Transverse colon (tissue), 4 donors: ENCODE measurements around the gene AOPEP. TPM values are rescaled to one million over a fixed set of nuclear protein-coding genes. Genes with fewer than 3 reads are reported as not detected.

ENCODE experiments used
- DNase-seq: peaks from one replicate; pipeline ENCODE4 v3.0.0-alpha.2; 2019
- H3K27ac ChIP-seq, 4 donors: fragments of 200-600 bp; sonication (generic); 2 replicates each; pipeline ENCODE4 v1.5.1; 2016 to 2018; ENCODE audit warnings: inconsistent platforms in 4 of 4
- H3K27me3 ChIP-seq: fragments of 200-600 bp; sonication (generic); 2 replicates; pipeline ENCODE4 v1.5.1; 2017; ENCODE audit warnings: inconsistent platforms
- H3K36me3 ChIP-seq, 4 donors: fragments of 200-600 bp; sonication (generic); 2 replicates each; pipeline ENCODE4 v1.5.1; 2017 to 2019; ENCODE audit warnings: inconsistent platforms in 4 of 4
- H3K4me1 ChIP-seq, 4 donors: fragments of 200-600 bp; sonication (generic); 2 replicates each; pipeline ENCODE4 v1.5.1; 2017 to 2020; ENCODE audit warnings: inconsistent platforms in 4 of 4
- H3K4me3 ChIP-seq, 4 donors: fragments of 200-600 bp; sonication (generic); 1 replicate in 1 of 4; 2 replicates in 3 of 4; pipeline versions ENCODE4 v1.5.1 to v1.6.1; 2017 to 2019; ENCODE audit warnings: inconsistent platforms in 4 of 4
- H3K9me3 ChIP-seq, 2 donors: fragments of 200-600 bp; sonication (generic); 2 replicates each; pipeline ENCODE4 v1.5.1; 2017 to 2019; ENCODE audit warnings: inconsistent platforms in 2 of 2
- CTCF ChIP-seq, 5 experiments: fragments of 200-600 bp in 3 of 5; fragments of 450-650 bp in 2 of 5; sonication (generic) in 3 of 5; IDR thresholded peaks; 1 replicate in 2 of 5; 2 replicates in 3 of 5; pipeline ENCODE4 v1.5.1; 2016 to 2017; ENCODE audit warnings: antibody characterized with exemption in 5 of 5, inconsistent platforms in 3 of 5, mild to moderate bottlenecking in 2 of 5, moderate library complexity in 1 of 5
- EP300 ChIP-seq: sonication (generic); formaldehyde crosslinking; IDR thresholded peaks from one replicate; pipeline ENCODE4 v1.6.1; 2017; ENCODE audit warnings: antibody characterized with exemption, low read depth
- POLR2A ChIP-seq: fragments of 450-650 bp; IDR thresholded peaks from one replicate; pipeline ENCODE4 v1.6.1; 2016; ENCODE audit warnings: antibody characterized with exemption, mild to moderate bottlenecking, moderate library complexity
- POLR2AphosphoS5 ChIP-seq, 3 donors: sonication (generic); formaldehyde crosslinking; IDR thresholded peaks; one replicate each; pipeline ENCODE4 v1.6.1; 2016; ENCODE audit warnings: antibody characterized with exemption in 3 of 3
- WGBS, 2 donors: methylation state at CpG; one replicate each; pipeline ENCODE4 v1.1.5; 2018; ENCODE audit warnings: low coverage in 1 of 2; 5-methylcytosine and 5-hydroxymethylcytosine counted together
- in situ Hi-C, 4 donors: fragments of 200-750 bp; cut with MboI; loops; one replicate each; pipeline versions ENCODE4 v1.15.0 to v1.15.1; 2017; ENCODE audit warnings: low sequenced_read_pairs in 3 of 4, low pct_ligation_motif_present in 1 of 4, low pct_unique_long_range_greater_than_20kb in 1 of 4
- intact Hi-C: fragments of 100-400 bp; cut with DNase I; formaldehyde crosslinking; loops from one replicate; pipeline ENCODE4 v1.15.1; 2023; ENCODE audit warnings: low total_unique reads
- total RNA-seq, 4 donors: library from RNA; depleted of rRNA; stranded (reverse); fragments of >200 nt; gene quantifications; one replicate each; pipeline ENCODE4 v1.1.0, GENCODE V29; 2016

AOPEP gene
- total RNA-seq, 4 donors from 2014 or later, result 53.0 to 129 (median 92.7) TPM

DNA sequence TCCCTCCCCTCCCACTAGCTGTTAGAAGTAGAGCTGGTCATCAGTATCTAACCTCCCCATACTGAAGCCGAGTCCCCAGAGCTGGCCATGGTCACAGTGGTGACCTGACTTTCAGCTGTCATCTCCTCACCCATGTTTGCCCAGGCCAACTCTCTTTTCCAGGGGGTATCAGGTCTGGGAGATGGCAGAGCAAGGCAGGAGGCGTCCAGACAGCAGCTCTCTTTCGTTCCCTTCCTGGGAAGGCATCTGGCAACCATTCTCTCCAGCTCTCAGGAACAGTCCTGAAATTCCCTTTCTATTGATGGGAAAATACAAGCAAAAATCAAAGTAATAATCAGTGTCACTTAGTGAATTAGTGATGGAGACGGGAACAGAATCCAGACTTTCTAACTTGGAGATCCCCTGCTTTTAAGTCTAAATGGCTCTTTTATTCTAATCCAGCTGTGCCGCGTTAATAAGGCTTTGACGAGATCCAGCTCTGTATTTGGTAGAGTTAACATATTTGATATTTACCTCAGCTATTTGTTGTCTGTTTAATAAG, 21.3 kb upstream of the AOPEP start:
- in situ Hi-C loops (no loop called here), intact Hi-C loops (no loop called here)
- Histone ChIP-seq H3K9me3 (no peaks in the 10 kb centered on the region), H3K27ac (no peak overlapping the region), H3K36me3 (no peaks in the 10 kb centered on the region), H3K4me1 (no peaks in the 10 kb centered on the region), H3K4me3 (no peak overlapping the region), H3K27me3 (no peaks in the 10 kb centered on the region)
- no peak for DNase-seq
- no peak for TF ChIP-seq POLR2AphosphoS5 (IDR thresholded peaks at IDR 0.05)
- TF ChIP-seq EP300, result no peak
- TF ChIP-seq CTCF (IDR thresholded peaks at IDR 0.05), result no peak
- no peak for TF ChIP-seq POLR2A
- 67 to 76% methylated on average over 5 to 7 of the region's 7 CpGs for WGBS, 2 donors

GRCh38 chr9:94706922-94707321, 19.6 kb upstream of the AOPEP start:
- H3K27ac ChIP-seq, result no peak overlapping the region
- in situ Hi-C loops (no loop called here), intact Hi-C loops (no loop called here)
- TF ChIP-seq POLR2A, result no peak
- no peak for TF ChIP-seq EP300
- TF ChIP-seq POLR2AphosphoS5 (IDR thresholded peaks at IDR 0.05), result no peak
- no peak for TF ChIP-seq CTCF (IDR thresholded peaks at IDR 0.05)
- no peaks in the 10 kb centered on the region for H3K36me3 ChIP-seq
- 72 to 76% methylated on average over 5 of the region's 5 CpGs for WGBS, 2 donors
- H3K9me3 ChIP-seq, result no peaks in the 10 kb centered on the region
- H3K4me1 ChIP-seq, result no peaks in the 10 kb centered on the region
- no peaks in the 10 kb centered on the region for H3K27me3 ChIP-seq
- no peak for DNase-seq
- H3K4me3 ChIP-seq, result no peak overlapping the region

GRCh38 chr9:94713436-94714215, 12.9 kb upstream of the AOPEP start:
- in situ Hi-C loops, result no loop called here
- Histone ChIP-seq H3K27ac (no peak overlapping the region), H3K36me3 (no peaks in the 10 kb centered on the region), H3K4me1 (no peaks in the 10 kb centered on the region), H3K27me3 (no peaks in the 10 kb centered on the region), H3K9me3 (no peaks in the 10 kb centered on the region), H3K4me3 (no peak overlapping the region)
- intact Hi-C loops, result no loop called here
- TF ChIP-seq POLR2A, result no peak
- no peak for TF ChIP-seq CTCF (IDR thresholded peaks at IDR 0.05)
- TF ChIP-seq POLR2AphosphoS5 (IDR thresholded peaks at IDR 0.05), result no peak
- TF ChIP-seq EP300, result no peak
- WGBS, 2 donors, result 75 to 89% methylated on average over 3 to 7 of the region's 7 CpGs
- no peak for DNase-seq

- no peaks in the 10 kb centered on the region for H3K36me3 ChIP-seq
- in situ Hi-C loops, result no loop called here
- no peak overlapping the region for H3K4me3 ChIP-seq
- DNase-seq, result no peak
- intact Hi-C loops, result no loop called here
- no peaks in the 10 kb centered on the region for H3K27me3 ChIP-seq
- no peak overlapping the region for H3K27ac ChIP-seq
- TF ChIP-seq CTCF (IDR thresholded peaks at IDR 0.05) (no peak), EP300 (no peak), POLR2A (no peak)
- H3K9me3 ChIP-seq, result no peaks in the 10 kb centered on the region
- WGBS, 2 donors, result 74 to 75% methylated on average over 4 of the region's 4 CpGs
- no peaks in the 10 kb centered on the region for H3K4me1 ChIP-seq
Measured at GRCh38 chr9:94714494-94714893, 12.0 kb upstream of the AOPEP start.
